Hematopoietic multipotent progenitor cell (in vitro differentiated cells): Measurements from ENCODE around the gene SEMA3A. TPM values are rescaled to one million over a fixed set of nuclear protein-coding genes. Genes with fewer than 3 reads are reported as not detected.

Source experiments
- DNase-seq, 3 donors: peaks; one replicate each; pipeline ENCODE4 v3.0.0-alpha.2; 2011 to 2015; ENCODE audit warnings: low read depth in 2 of 3, low spot score in 2 of 3
- total RNA-seq: library from RNA; depleted of rRNA; stranded (reverse); fragments of >200 nt; gene quantifications from one replicate; pipeline ENCODE4 v1.2.3, GENCODE V29; 2012

Gene SEMA3A
- total RNA-seq, 1 donor = under 0.01 TPM

GRCh38 chr7:84196084-84196503, 1.5 kb upstream of the SEMA3A start:
- DNase-seq = peak in 2 of 3 donors; percentile 5 to 11

- DNase-seq = no peak
These were observed 889 bp upstream of the SEMA3A start for GRCh38 chr7:84195295-84196060.

GRCh38 chr7:84193747-84194146, 842 bp downstream of the SEMA3A start:
- DNase-seq = no peak

GRCh38 chr7:84191842-84192241, 2.7 kb downstream of the SEMA3A start:
- no peak for DNase-seq

- no peak for DNase-seq
These were observed 3.3 kb downstream of the SEMA3A start for GRCh38 chr7:84191261-84191660.

- DNase-seq = no peak
These were observed 4.4 kb downstream of the SEMA3A start for GRCh38 chr7:84190016-84190705.

- peak in 2 of 3 donors; percentile 6 to 30 for DNase-seq
These were observed 5.7 kb downstream of the SEMA3A start for GRCh38 chr7:84188786-84189405.

GRCh38 chr7:84187813-84188510, 6.6 kb downstream of the SEMA3A start:
- DNase-seq = no peak

GRCh38 chr7:84187087-84187805, 7.3 kb downstream of the SEMA3A start:
- no peak for DNase-seq

GRCh38 chr7:84183741-84184140, 10.8 kb downstream of the SEMA3A start:
- no peak for DNase-seq

GRCh38 chr7:84182301-84182700, 12.3 kb downstream of the SEMA3A start:
- DNase-seq = no peak

- DNase-seq = no peak
These were observed 13.0 kb downstream of the SEMA3A start for GRCh38 chr7:84181628-84182027.

- DNase-seq = no peak
These were observed 16.7 kb downstream of the SEMA3A start for GRCh38 chr7:84177758-84178412.

GRCh38 chr7:84176716-84177115, 17.9 kb downstream of the SEMA3A start:
- no peak for DNase-seq

GRCh38 chr7:84175461-84175860, 19.1 kb downstream of the SEMA3A start:
- no peak for DNase-seq

- DNase-seq = no peak
These were observed 23.9 kb downstream of the SEMA3A start for GRCh38 chr7:84170646-84171045.

GRCh38 chr7:84162584-84162983, 32.0 kb downstream of the SEMA3A start:
- no peak for DNase-seq

GRCh38 chr7:84162125-84162524, 32.5 kb downstream of the SEMA3A start:
- no peak for DNase-seq

- no peak for DNase-seq
These were observed 33.2 kb downstream of the SEMA3A start for GRCh38 chr7:84161398-84161797.

- DNase-seq = no peak
These were observed 35.2 kb downstream of the SEMA3A start for GRCh38 chr7:84159435-84159834.
